Hematopoietic multipotent progenitor cell treated with erythropoietin and hydrocortisone succinate and interleukin-3 and kit ligand, for 15 days (in vitro differentiated cells): ENCODE data around the gene PTPN1.
"Not testable (repeated sequence)": the region's sequence is repeated elsewhere in the genome, so short reads cannot be mapped to it uniquely, and the experiment has no call there.

Experiments used
- DNase-seq: peaks from one replicate; pipeline ENCODE4 v3.0.0-alpha.2; 2015; ENCODE audit warnings: low spot score

PTPN1 gene

GRCh38 chr20:50592282-50593004, 82.3 kb downstream of the PTPN1 start:
- no peak for DNase-seq

GRCh38 chr20:50593005-50593335, 82.8 kb downstream of the PTPN1 start:
- DNase-seq = no peak

GRCh38 chr20:50594231-50594590, 84.0 kb downstream of the PTPN1 start:
- DNase-seq = no peak

- no peak for DNase-seq
Measured at GRCh38 chr20:50594591-50595432, 84.6 kb downstream of the PTPN1 start.

- DNase-seq = no peak
Measured at GRCh38 chr20:50595433-50595895, 85.3 kb downstream of the PTPN1 start.

GRCh38 chr20:50595988-50596693, 86.0 kb downstream of the PTPN1 start:
- DNase-seq = no peak

GRCh38 chr20:50596694-50597021, 86.5 kb downstream of the PTPN1 start:
- no peak for DNase-seq

GRCh38 chr20:50597406-50597969, 87.3 kb downstream of the PTPN1 start:
- DNase-seq = no peak

- no peak for DNase-seq
Measured at GRCh38 chr20:50598074-50598473, 87.9 kb downstream of the PTPN1 start.

- DNase-seq = not testable (repeated sequence)
Measured at GRCh38 chr20:50598768-50599167, 88.6 kb downstream of the PTPN1 start.

GRCh38 chr20:50600281-50600895, 90.2 kb downstream of the PTPN1 start:
- no peak for DNase-seq

GRCh38 chr20:50601511-50602431, 91.6 kb downstream of the PTPN1 start:
- no peak for DNase-seq

- DNase-seq = no peak
Measured at GRCh38 chr20:50602432-50603088, 92.4 kb downstream of the PTPN1 start.

GRCh38 chr20:50604451-50604850, 94.3 kb downstream of the PTPN1 start:
- no peak for DNase-seq

- no peak for DNase-seq
Measured at GRCh38 chr20:50605136-50605535, 95.0 kb downstream of the PTPN1 start.

- no peak for DNase-seq
Measured at GRCh38 chr20:50607436-50607835, 97.3 kb downstream of the PTPN1 start.

- no peak for DNase-seq
Measured at GRCh38 chr20:50607850-50608749, 97.9 kb downstream of the PTPN1 start.

GRCh38 chr20:50608750-50609104, 98.5 kb downstream of the PTPN1 start:
- DNase-seq = no peak

GRCh38 chr20:50609438-50609989, 99.3 kb downstream of the PTPN1 start:
- no peak for DNase-seq
